Neutrophil (primary cell): ENCODE data around the gene SFSWAP.

Experiments used
- H3K27ac ChIP-seq: fragments of 200-600 bp; sonication (generic); 2 replicates; pipeline ENCODE4 v1.5.1; 2016; ENCODE audit warnings: mild to moderate bottlenecking, moderate library complexity
- H3K27me3 ChIP-seq: fragments of 200-600 bp; sonication (generic); 2 replicates; pipeline ENCODE4 v1.6.0; 2016; ENCODE audit warnings: mild to moderate bottlenecking
- H3K36me3 ChIP-seq: fragments of 200-600 bp; sonication (generic); 2 replicates; pipeline ENCODE4 v1.5.1; 2017
- H3K4me1 ChIP-seq, 2 experiments: fragments of 200-600 bp in 1 of 2; sonication (generic) in 1 of 2; 1 replicate in 1 of 2; 2 replicates in 1 of 2; pipeline versions ENCODE4 v1.5.1 to v1.6.1; 2013 to 2016; ENCODE audit warnings: low read depth in 1 of 2, low read length in 1 of 2, mild to moderate bottlenecking in 1 of 2, moderate library complexity in 1 of 2; ENCODE audit not compliant: control insufficient read depth in 1 of 2, insufficient read depth in 1 of 2
- H3K4me3 ChIP-seq, 2 experiments: fragments of 200-600 bp in 1 of 2; sonication (generic) in 1 of 2; 1 replicate in 1 of 2; 2 replicates in 1 of 2; pipeline ENCODE4 v1.5.1; 2013 to 2016; ENCODE audit warnings: low read depth in 1 of 2, low read length in 1 of 2, mild to moderate bottlenecking in 1 of 2, moderate library complexity in 1 of 2
- H3K9me3 ChIP-seq: fragments of 200-600 bp; sonication (generic); 2 replicates; pipeline ENCODE4 v1.5.1; 2016
- TF ChIP-seq, protein P1 (sequence below): fragments of 200-600 bp; sonication (generic); IDR thresholded peaks from 2 replicates; pipeline ENCODE4 v1.5.1; 2016; ENCODE audit warnings: antibody characterized with exemption

SFSWAP gene

GRCh38 chr12:131671871-131672270 lies 39.0 kb upstream of the SFSWAP start:
- Histone ChIP-seq H3K27ac (no peak overlapping the region), H3K27me3 (peaks cover 4% of the 10 kb centered on the region), H3K36me3 (no peaks in the 10 kb centered on the region), H3K4me3 (no peak overlapping the region), H3K9me3 (no peaks in the 10 kb centered on the region), H3K4me1 (peaks cover 43 to 52% of the 10 kb centered on the region in 2 experiments)
- TF ChIP-seq, protein P1, sequence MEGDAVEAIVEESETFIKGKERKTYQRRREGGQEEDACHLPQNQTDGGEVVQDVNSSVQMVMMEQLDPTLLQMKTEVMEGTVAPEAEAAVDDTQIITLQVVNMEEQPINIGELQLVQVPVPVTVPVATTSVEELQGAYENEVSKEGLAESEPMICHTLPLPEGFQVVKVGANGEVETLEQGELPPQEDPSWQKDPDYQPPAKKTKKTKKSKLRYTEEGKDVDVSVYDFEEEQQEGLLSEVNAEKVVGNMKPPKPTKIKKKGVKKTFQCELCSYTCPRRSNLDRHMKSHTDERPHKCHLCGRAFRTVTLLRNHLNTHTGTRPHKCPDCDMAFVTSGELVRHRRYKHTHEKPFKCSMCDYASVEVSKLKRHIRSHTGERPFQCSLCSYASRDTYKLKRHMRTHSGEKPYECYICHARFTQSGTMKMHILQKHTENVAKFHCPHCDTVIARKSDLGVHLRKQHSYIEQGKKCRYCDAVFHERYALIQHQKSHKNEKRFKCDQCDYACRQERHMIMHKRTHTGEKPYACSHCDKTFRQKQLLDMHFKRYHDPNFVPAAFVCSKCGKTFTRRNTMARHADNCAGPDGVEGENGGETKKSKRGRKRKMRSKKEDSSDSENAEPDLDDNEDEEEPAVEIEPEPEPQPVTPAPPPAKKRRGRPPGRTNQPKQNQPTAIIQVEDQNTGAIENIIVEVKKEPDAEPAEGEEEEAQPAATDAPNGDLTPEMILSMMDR = no peak

GRCh38 chr12:131672311-131672940 lies 38.5 kb upstream of the SFSWAP start:
- TF ChIP-seq, protein P1 = no peak
- Histone ChIP-seq H3K27me3 (peaks cover 4% of the 10 kb centered on the region), H3K9me3 (no peaks in the 10 kb centered on the region), H3K27ac (peak overlapping the region; percentile 81), H3K36me3 (no peaks in the 10 kb centered on the region), H3K4me1 (peaks cover 37 to 46% of the 10 kb centered on the region in 2 experiments), H3K4me3 (no peak overlapping the region)

- no peaks in the 10 kb centered on the region for H3K9me3 ChIP-seq
- no peaks in the 10 kb centered on the region for H3K36me3 ChIP-seq
- TF ChIP-seq, protein P1 = no peak
- peak overlapping the region; percentile 7 to 38 for H3K4me3 ChIP-seq
- peaks cover 4% of the 10 kb centered on the region for H3K27me3 ChIP-seq
- peak overlapping the region; percentile 81 for H3K27ac ChIP-seq
- peaks cover 36 to 44% of the 10 kb centered on the region in 2 experiments for H3K4me1 ChIP-seq
Measured at GRCh38 chr12:131672941-131673887, 37.7 kb upstream of the SFSWAP start.

GRCh38 chr12:131673888-131674257 lies 37.0 kb upstream of the SFSWAP start:
- no peaks in the 10 kb centered on the region for H3K9me3 ChIP-seq
- peaks cover 2% of the 10 kb centered on the region for H3K27me3 ChIP-seq
- H3K36me3 ChIP-seq = no peaks in the 10 kb centered on the region
- H3K4me3 ChIP-seq = peak overlapping the region in 1 of 2 experiments; percentile 38
- TF ChIP-seq, protein P1 = no peak
- peak overlapping the region; percentile 81 for H3K27ac ChIP-seq
- peaks cover 36 to 44% of the 10 kb centered on the region in 2 experiments for H3K4me1 ChIP-seq

DNA sequence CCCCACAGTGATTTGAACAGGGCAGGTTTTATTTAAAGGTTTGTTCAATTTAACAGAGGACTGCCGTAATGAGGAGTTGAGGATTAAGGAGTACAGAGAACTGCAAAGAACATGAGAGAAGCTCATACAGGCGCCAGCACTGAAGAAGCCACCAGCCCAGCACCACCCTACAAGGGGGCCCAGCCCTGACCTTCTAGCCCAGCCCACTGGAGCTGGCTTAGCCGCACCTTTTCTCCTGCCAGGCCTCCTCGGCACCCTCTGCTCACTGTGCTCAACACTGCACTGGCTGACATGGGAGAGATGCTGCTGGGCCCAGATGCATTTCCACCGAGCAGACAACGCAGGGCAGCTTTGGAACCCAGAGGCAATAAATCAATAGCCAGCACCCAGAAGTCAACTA lies 36.5 kb upstream of the SFSWAP start:
- Histone ChIP-seq H3K36me3 (no peaks in the 10 kb centered on the region), H3K27ac (peak overlapping the region; percentile 81), H3K4me1 (peaks cover 36 to 44% of the 10 kb centered on the region in 2 experiments), H3K4me3 (no peak overlapping the region), H3K9me3 (no peaks in the 10 kb centered on the region), H3K27me3 (no peaks in the 10 kb centered on the region)
- TF ChIP-seq, protein P1 = no peak
